Effector memory CD8-positive, alpha-beta T cell (primary cell): ENCODE data around the gene RNF208.
"Not testable (repeated sequence)": the region's sequence is repeated elsewhere in the genome, so short reads cannot be mapped to it uniquely, and the experiment has no call there.

ENCODE experiments used
- ATAC-seq: fragments of 150-1000 bp; cut with Tn5 transposase; replicated peaks from 2 replicates; pipeline ENCODE4 v1.10.0; 2021; ENCODE audit warnings: mild to moderate bottlenecking, moderate library complexity
- DNase-seq, 3 experiments: peaks; one replicate each; pipeline ENCODE4 v3.0.0; 2021
- H3K27ac Mint-ChIP-seq, 2 donors: one replicate each; pipeline ENCODE4 v1.8.0; 2022; ENCODE audit warnings: mild to moderate bottlenecking in 2 of 2, mixed read lengths in 2 of 2, moderate library complexity in 2 of 2
- H3K27me3 Mint-ChIP-seq, 2 donors: one replicate each; pipeline ENCODE4 v1.8.0; 2022; ENCODE audit warnings: mixed read lengths in 2 of 2
- H3K36me3 Mint-ChIP-seq: one replicate; pipeline ENCODE4 v1.8.0; 2022; ENCODE audit warnings: mild to moderate bottlenecking, moderate library complexity, mixed read lengths; ENCODE audit not compliant: insufficient read depth
- H3K4me1 Mint-ChIP-seq, 2 donors: one replicate each; pipeline ENCODE4 v1.8.0; 2022; ENCODE audit warnings: low read depth in 2 of 2, mixed read lengths in 2 of 2
- H3K4me3 Mint-ChIP-seq, 2 donors: one replicate each; pipeline ENCODE4 v1.8.0; 2022; ENCODE audit warnings: mild to moderate bottlenecking in 2 of 2, mixed read lengths in 2 of 2, moderate library complexity in 2 of 2
- H3K9me3 Mint-ChIP-seq, 2 donors: one replicate each; pipeline ENCODE4 v1.8.0; 2022; ENCODE audit warnings: mixed read lengths in 2 of 2

RNF208 gene

GRCh38 chr9:137240318-137240840 lies 18.3 kb upstream of the RNF208 start:
- peak in 2 of 3 experiments; percentile 65 to 70 for DNase-seq
- Mint-ChIP-seq H3K27me3 (peaks cover 0 to 3% of the 10 kb centered on the region in 2 donors), H3K36me3 (peaks cover 38% of the 10 kb centered on the region), H3K9me3 (no peaks in the 10 kb centered on the region), H3K27ac (peak overlapping the region; percentile 91 to 97), H3K4me3 (peak overlapping the region; percentile 86 to 97), H3K4me1 (peaks cover 20 to 22% of the 10 kb centered on the region in 2 donors)
- peak; percentile 40 for ATAC-seq

GRCh38 chr9:137239541-137240200 lies 17.6 kb upstream of the RNF208 start:
- Mint-ChIP-seq H3K27me3 (peaks cover 0 to 10% of the 10 kb centered on the region in 2 donors), H3K27ac (peak overlapping the region in 1 of 2 donors; percentile 97), H3K4me1 (peaks cover 23 to 26% of the 10 kb centered on the region in 2 donors), H3K36me3 (peaks cover 38% of the 10 kb centered on the region), H3K4me3 (peak overlapping the region; percentile 86 to 97)
- DNase-seq, H3K9me3 Mint-ChIP-seq, ATAC-seq: not testable (repeated sequence)

GRCh38 chr9:137237759-137238726 lies 16.0 kb upstream of the RNF208 start:
- no peak for ATAC-seq
- Mint-ChIP-seq H3K36me3 (peaks cover 26% of the 10 kb centered on the region), H3K27ac (peak overlapping the region in 1 of 2 donors; percentile 82), H3K4me1 (peaks cover 18 to 19% of the 10 kb centered on the region in 2 donors), H3K4me3 (peak overlapping the region in 1 of 2 donors; percentile 19), H3K9me3 (no peaks in the 10 kb centered on the region), H3K27me3 (peaks cover 0 to 14% of the 10 kb centered on the region in 2 donors)
- DNase-seq, result no peak

GRCh38 chr9:137236936-137237421 lies 14.9 kb upstream of the RNF208 start:
- Mint-ChIP-seq H3K4me3 (no peak overlapping the region), H3K4me1 (peaks cover 11 to 16% of the 10 kb centered on the region in 2 donors), H3K9me3 (no peaks in the 10 kb centered on the region), H3K27ac (no peak overlapping the region), H3K27me3 (peaks cover 4 to 17% of the 10 kb centered on the region in 2 donors), H3K36me3 (peaks cover 15% of the 10 kb centered on the region)
- ATAC-seq (no peak), DNase-seq (no peak)

- DNase-seq (peak; percentile 87 to 89 (median 88)), ATAC-seq (peak; percentile 27)
- Mint-ChIP-seq H3K4me1 (peaks cover 11 to 16% of the 10 kb centered on the region in 2 donors), H3K4me3 (no peak overlapping the region), H3K27me3 (peaks cover 9 to 23% of the 10 kb centered on the region in 2 donors), H3K9me3 (no peaks in the 10 kb centered on the region), H3K27ac (no peak overlapping the region), H3K36me3 (peaks cover 11% of the 10 kb centered on the region)
Measured at GRCh38 chr9:137236238-137236935, 14.3 kb upstream of the RNF208 start.

GRCh38 chr9:137235424-137236237 lies 13.6 kb upstream of the RNF208 start:
- ATAC-seq, result no peak
- Mint-ChIP-seq H3K9me3 (no peaks in the 10 kb centered on the region), H3K36me3 (peaks cover 4% of the 10 kb centered on the region), H3K27me3 (peaks cover 9 to 28% of the 10 kb centered on the region in 2 donors), H3K27ac (no peak overlapping the region), H3K4me1 (peaks cover 9 to 11% of the 10 kb centered on the region in 2 donors), H3K4me3 (no peak overlapping the region)
- DNase-seq, result no peak

GRCh38 chr9:137234758-137235423 lies 12.9 kb upstream of the RNF208 start:
- DNase-seq (no peak), ATAC-seq (no peak)
- H3K27ac Mint-ChIP-seq, result no peak overlapping the region
- H3K4me3 Mint-ChIP-seq, result no peak overlapping the region
- H3K9me3 Mint-ChIP-seq, result no peaks in the 10 kb centered on the region
- H3K4me1 Mint-ChIP-seq, result peaks cover 9 to 11% of the 10 kb centered on the region in 2 donors
- peaks cover 4% of the 10 kb centered on the region for H3K36me3 Mint-ChIP-seq
- peaks cover 9 to 28% of the 10 kb centered on the region in 2 donors for H3K27me3 Mint-ChIP-seq

GRCh38 chr9:137234055-137234697 lies 12.1 kb upstream of the RNF208 start:
- Mint-ChIP-seq H3K9me3 (no peaks in the 10 kb centered on the region), H3K36me3 (no peaks in the 10 kb centered on the region), H3K27ac (no peak overlapping the region), H3K27me3 (peaks cover 9 to 28% of the 10 kb centered on the region in 2 donors), H3K4me1 (peaks cover 7 to 11% of the 10 kb centered on the region in 2 donors), H3K4me3 (no peak overlapping the region)
- DNase-seq (no peak), ATAC-seq (no peak)

GRCh38 chr9:137233143-137233980 lies 11.3 kb upstream of the RNF208 start:
- ATAC-seq, result no peak
- peaks cover 9 to 28% of the 10 kb centered on the region in 2 donors for H3K27me3 Mint-ChIP-seq

GRCh38 chr9:137232510-137232909 lies 10.5 kb upstream of the RNF208 start:
- H3K27me3 Mint-ChIP-seq, result peaks cover 13 to 34% of the 10 kb centered on the region in 2 donors
- H3K36me3 Mint-ChIP-seq, result no peaks in the 10 kb centered on the region
- H3K9me3 Mint-ChIP-seq, result no peaks in the 10 kb centered on the region
- peaks cover 4 to 10% of the 10 kb centered on the region in 2 donors for H3K4me1 Mint-ChIP-seq
- H3K4me3 Mint-ChIP-seq, result no peak overlapping the region
- DNase-seq (no peak), ATAC-seq (no peak)
- no peak overlapping the region for H3K27ac Mint-ChIP-seq

More at GRCh38 chr9:137233143-137233980, 11.3 kb upstream of the RNF208 start:
- Mint-ChIP-seq H3K9me3 (no peaks in the 10 kb centered on the region), H3K27ac (no peak overlapping the region), H3K4me1 (peaks cover 2 to 7% of the 10 kb centered on the region in 2 donors), H3K4me3 (no peak overlapping the region), H3K36me3 (no peaks in the 10 kb centered on the region)
- DNase-seq, result no peak

GRCh38 chr9:137232101-137232500 lies 10.1 kb upstream of the RNF208 start:
- Mint-ChIP-seq H3K27ac (no peak overlapping the region), H3K4me3 (no peak overlapping the region), H3K27me3 (peaks cover 16 to 38% of the 10 kb centered on the region in 2 donors), H3K4me1 (peaks cover 4 to 11% of the 10 kb centered on the region in 2 donors), H3K9me3 (no peaks in the 10 kb centered on the region), H3K36me3 (no peaks in the 10 kb centered on the region)
- DNase-seq, result no peak
- no peak for ATAC-seq
